ENCODE data around the gene HSPA14.

DNA sequence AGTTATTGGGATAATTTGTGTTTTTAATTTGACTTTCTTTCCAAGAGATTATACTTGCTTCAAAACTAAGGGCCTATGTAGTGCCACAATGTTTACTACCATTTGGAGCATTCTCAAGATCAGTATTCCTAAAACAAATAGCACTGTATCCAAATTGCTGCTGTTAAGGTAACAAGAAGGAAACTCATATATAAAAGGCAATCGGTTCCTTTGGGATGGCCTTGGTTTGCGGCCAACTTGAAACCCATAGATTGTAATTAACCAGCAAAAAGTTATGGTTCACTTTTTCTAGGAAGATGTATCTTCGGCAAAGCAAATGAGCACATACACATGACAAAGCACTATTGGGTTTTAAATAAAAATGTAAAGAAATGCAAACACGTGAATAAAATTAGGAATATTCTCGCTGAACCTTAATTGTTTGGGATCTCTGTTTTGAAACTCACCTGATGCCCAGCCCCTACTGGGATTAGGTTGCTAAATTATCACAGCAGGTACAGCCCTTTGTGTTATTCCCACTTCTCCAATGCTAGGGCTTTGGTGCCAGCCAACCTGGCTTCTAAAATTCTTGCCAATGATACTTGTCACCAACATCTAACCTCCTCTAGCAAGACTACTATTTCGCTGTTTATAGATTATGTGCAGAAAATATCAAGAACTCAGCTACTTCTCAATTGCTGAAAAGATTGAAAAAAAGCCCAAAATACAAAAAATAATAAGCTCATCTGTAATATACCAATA, 16.3 kb upstream of the HSPA14 start:
- TF ChIP-seq, protein P1, sequence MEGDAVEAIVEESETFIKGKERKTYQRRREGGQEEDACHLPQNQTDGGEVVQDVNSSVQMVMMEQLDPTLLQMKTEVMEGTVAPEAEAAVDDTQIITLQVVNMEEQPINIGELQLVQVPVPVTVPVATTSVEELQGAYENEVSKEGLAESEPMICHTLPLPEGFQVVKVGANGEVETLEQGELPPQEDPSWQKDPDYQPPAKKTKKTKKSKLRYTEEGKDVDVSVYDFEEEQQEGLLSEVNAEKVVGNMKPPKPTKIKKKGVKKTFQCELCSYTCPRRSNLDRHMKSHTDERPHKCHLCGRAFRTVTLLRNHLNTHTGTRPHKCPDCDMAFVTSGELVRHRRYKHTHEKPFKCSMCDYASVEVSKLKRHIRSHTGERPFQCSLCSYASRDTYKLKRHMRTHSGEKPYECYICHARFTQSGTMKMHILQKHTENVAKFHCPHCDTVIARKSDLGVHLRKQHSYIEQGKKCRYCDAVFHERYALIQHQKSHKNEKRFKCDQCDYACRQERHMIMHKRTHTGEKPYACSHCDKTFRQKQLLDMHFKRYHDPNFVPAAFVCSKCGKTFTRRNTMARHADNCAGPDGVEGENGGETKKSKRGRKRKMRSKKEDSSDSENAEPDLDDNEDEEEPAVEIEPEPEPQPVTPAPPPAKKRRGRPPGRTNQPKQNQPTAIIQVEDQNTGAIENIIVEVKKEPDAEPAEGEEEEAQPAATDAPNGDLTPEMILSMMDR (IDR thresholded peaks at IDR 0.05; ENCODE audit: control extremely low read depth in 1 of 3, insufficient read depth in 1 of 3, low read depth in 1 of 3, low read length in 3 of 3): no peak
- no peak for TF ChIP-seq SP4 (IDR thresholded peaks at IDR 0.05; ENCODE audit: low read length)
- no peak for TF ChIP-seq NRF1 (IDR thresholded peaks at IDR 0.05; ENCODE audit: low read depth, low read length)
- no peak for TF ChIP-seq KDM1A (IDR thresholded peaks at IDR 0.05; ENCODE audit: borderline replicate concordance, low read length)
- no peak for TF ChIP-seq JUN (IDR thresholded peaks at IDR 0.05; ENCODE audit: low read depth, low read length)
- TF ChIP-seq POLR2A (IDR thresholded peaks at IDR 0.05; ENCODE audit: control extremely low read depth in 1 of 2, low read depth in 2 of 2, low read length in 2 of 2): no peak
- TF ChIP-seq CHD2 (IDR thresholded peaks at IDR 0.05; ENCODE audit: low read length): no peak
- no peak for TF ChIP-seq EZH2 (IDR thresholded peaks at IDR 0.05; ENCODE audit: low read depth, low read length, severe bottlenecking)
- no peak for TF ChIP-seq FOSL1 (IDR thresholded peaks at IDR 0.05; ENCODE audit: insufficient read depth, low read depth, low read length)
- TF ChIP-seq GABPA (IDR thresholded peaks at IDR 0.05; ENCODE audit: borderline replicate concordance, insufficient read depth, low read length): no peak
- no peak for TF ChIP-seq BRCA1 (IDR thresholded peaks at IDR 0.05; ENCODE audit: low read depth, low read length)
- no peak for TF ChIP-seq HDAC2 (IDR thresholded peaks at IDR 0.05; ENCODE audit: borderline replicate concordance in 1 of 2, low read depth in 2 of 2, low read length in 2 of 2)
- no peak for TF ChIP-seq CREB1 (IDR thresholded peaks at IDR 0.05)

Measured in H1 (cell line).